ENCODE measurements around the gene CARD10.

GRCh38 chr22:37560608-37561211, 41.5 kb upstream of the CARD10 start:
- TF ChIP-seq, protein P1, sequence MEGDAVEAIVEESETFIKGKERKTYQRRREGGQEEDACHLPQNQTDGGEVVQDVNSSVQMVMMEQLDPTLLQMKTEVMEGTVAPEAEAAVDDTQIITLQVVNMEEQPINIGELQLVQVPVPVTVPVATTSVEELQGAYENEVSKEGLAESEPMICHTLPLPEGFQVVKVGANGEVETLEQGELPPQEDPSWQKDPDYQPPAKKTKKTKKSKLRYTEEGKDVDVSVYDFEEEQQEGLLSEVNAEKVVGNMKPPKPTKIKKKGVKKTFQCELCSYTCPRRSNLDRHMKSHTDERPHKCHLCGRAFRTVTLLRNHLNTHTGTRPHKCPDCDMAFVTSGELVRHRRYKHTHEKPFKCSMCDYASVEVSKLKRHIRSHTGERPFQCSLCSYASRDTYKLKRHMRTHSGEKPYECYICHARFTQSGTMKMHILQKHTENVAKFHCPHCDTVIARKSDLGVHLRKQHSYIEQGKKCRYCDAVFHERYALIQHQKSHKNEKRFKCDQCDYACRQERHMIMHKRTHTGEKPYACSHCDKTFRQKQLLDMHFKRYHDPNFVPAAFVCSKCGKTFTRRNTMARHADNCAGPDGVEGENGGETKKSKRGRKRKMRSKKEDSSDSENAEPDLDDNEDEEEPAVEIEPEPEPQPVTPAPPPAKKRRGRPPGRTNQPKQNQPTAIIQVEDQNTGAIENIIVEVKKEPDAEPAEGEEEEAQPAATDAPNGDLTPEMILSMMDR (conservative IDR thresholded peaks at IDR 0.05): no peak
- no peak for TF ChIP-seq EZH2 (IDR thresholded peaks at IDR 0.05; ENCODE audit: low read depth)
